Hepatocyte (in vitro differentiated cells): ENCODE results near the gene DDR1. TPM values are rescaled to one million over a fixed set of nuclear protein-coding genes. Genes with fewer than 3 reads are reported as not detected.
"Not testable (repeated sequence)": the region's sequence is repeated elsewhere in the genome, so short reads cannot be mapped to it uniquely, and the experiment has no call there.

ENCODE experiments used
- DNase-seq: peaks from one replicate; pipeline ENCODE4 v3.0.0-alpha.2; 2016; ENCODE audit warnings: low spot score
- H2AFZ ChIP-seq: fragments of 200-600 bp; sonication (generic); 2 replicates; pipeline ENCODE4 v1.6.0; 2016; ENCODE audit warnings: antibody characterized with exemption, mild to moderate bottlenecking
- H3K27ac ChIP-seq: fragments of 200-600 bp; sonication (generic); 2 replicates; pipeline ENCODE4 v1.5.1; 2016; ENCODE audit warnings: mild to moderate bottlenecking
- H3K27me3 ChIP-seq: fragments of 200-600 bp; sonication (generic); 2 replicates; pipeline ENCODE4 v1.6.1; 2016
- H3K36me3 ChIP-seq: fragments of 200-600 bp; sonication (generic); replicated peaks from 2 replicates; pipeline ENCODE4 v1.5.1; 2016; ENCODE audit warnings: low read depth; ENCODE audit not compliant: insufficient read depth
- H3K4me1 ChIP-seq: fragments of 200-600 bp; sonication (generic); 2 replicates; pipeline ENCODE4 v1.5.1; 2016; ENCODE audit warnings: mild to moderate bottlenecking, moderate library complexity; ENCODE audit not compliant: insufficient read depth
- H3K4me2 ChIP-seq: fragments of 200-600 bp; sonication (generic); 2 replicates; pipeline ENCODE4 v1.6.0; 2016
- H3K4me3 ChIP-seq: fragments of 200-600 bp; sonication (generic); 2 replicates; pipeline ENCODE4 v1.5.1; 2016; ENCODE audit warnings: mild to moderate bottlenecking
- H3K79me2 ChIP-seq: fragments of 200-600 bp; sonication (generic); 2 replicates; pipeline ENCODE4 v1.6.0; 2017; ENCODE audit warnings: mild to moderate bottlenecking
- H3K9me2 ChIP-seq: fragments of 200-600 bp; sonication (generic); replicated peaks from 2 replicates; pipeline ENCODE4 v1.6.0; 2017; ENCODE audit warnings: mild to moderate bottlenecking; ENCODE audit not compliant: insufficient read depth
- H3K9me3 ChIP-seq: fragments of 200-600 bp; sonication (generic); 2 replicates; pipeline ENCODE4 v1.5.1; 2016; ENCODE audit warnings: low read depth, mild to moderate bottlenecking
- H4K20me1 ChIP-seq: fragments of 200-600 bp; sonication (generic); 2 replicates; pipeline ENCODE4 v1.6.0; 2016; ENCODE audit warnings: mild to moderate bottlenecking; ENCODE audit not compliant: insufficient read depth, poor library complexity, severe bottlenecking
- EZH2 ChIP-seq: fragments of 200-600 bp; sonication (generic); IDR thresholded peaks from 2 replicates; pipeline ENCODE4 v1.6.1; 2016; ENCODE audit warnings: antibody characterized with exemption, mild to moderate bottlenecking, borderline replicate concordance
- EZH2phosphoT487 ChIP-seq: fragments of 200-600 bp; sonication (generic); IDR thresholded peaks from one replicate; pipeline ENCODE4 v1.6.1; 2018; ENCODE audit warnings: antibody characterized with exemption, mild to moderate bottlenecking, low read depth, moderate library complexity; ENCODE audit not compliant: unreplicated experiment, severe bottlenecking
- WGBS: methylation state at CpG from one replicate; pipeline ENCODE4 v1.1.6; 2016; ENCODE audit warnings: low lambda C conversion rate; ENCODE audit errors: missing lambda C conversion rate; 5-methylcytosine and 5-hydroxymethylcytosine counted together
- polyA plus RNA-seq: library from polyadenylated mRNA; unstranded; fragments of >200 nt; fragmentation: Nextera tagmentation; extraction: Ambion mirVana; gene quantifications from 2 replicates; pipeline ENCODE4 v1.2.1, GENCODE V29; 2016
- total RNA-seq: library from RNA; depleted of rRNA; stranded (reverse); fragments of >200 nt; gene quantifications from 2 replicates; pipeline ENCODE4 v1.2.3, GENCODE V29; 2014
- TF ChIP-seq, protein P1 (sequence below): fragments of 200-600 bp; sonication (generic); IDR thresholded peaks from 2 replicates; pipeline ENCODE4 v1.5.1; 2016; ENCODE audit warnings: antibody characterized with exemption, mild to moderate bottlenecking; ENCODE audit not compliant: poor library complexity

The DDR1 gene
- total and polyA plus RNA-seq, 2 experiments from 2014 or later = 94.4 TPM

- Histone ChIP-seq H3K79me2 (no peaks in the 10 kb centered on the region), H4K20me1 (no peaks in the 10 kb centered on the region), H3K27me3 (no peaks in the 10 kb centered on the region), H3K9me2 (no peaks in the 10 kb centered on the region), H3K36me3 (no peaks in the 10 kb centered on the region), H3K4me1 (peaks cover 14% of the 10 kb centered on the region), H3K9me3 (no peaks in the 10 kb centered on the region), H2AFZ (no peak overlapping the region), H3K27ac (no peak overlapping the region), H3K4me2 (no peak overlapping the region), H3K4me3 (no peak overlapping the region)
- no peak for DNase-seq
- no peak for TF ChIP-seq EZH2
- no peak for TF ChIP-seq EZH2phosphoT487
- TF ChIP-seq, protein P1, sequence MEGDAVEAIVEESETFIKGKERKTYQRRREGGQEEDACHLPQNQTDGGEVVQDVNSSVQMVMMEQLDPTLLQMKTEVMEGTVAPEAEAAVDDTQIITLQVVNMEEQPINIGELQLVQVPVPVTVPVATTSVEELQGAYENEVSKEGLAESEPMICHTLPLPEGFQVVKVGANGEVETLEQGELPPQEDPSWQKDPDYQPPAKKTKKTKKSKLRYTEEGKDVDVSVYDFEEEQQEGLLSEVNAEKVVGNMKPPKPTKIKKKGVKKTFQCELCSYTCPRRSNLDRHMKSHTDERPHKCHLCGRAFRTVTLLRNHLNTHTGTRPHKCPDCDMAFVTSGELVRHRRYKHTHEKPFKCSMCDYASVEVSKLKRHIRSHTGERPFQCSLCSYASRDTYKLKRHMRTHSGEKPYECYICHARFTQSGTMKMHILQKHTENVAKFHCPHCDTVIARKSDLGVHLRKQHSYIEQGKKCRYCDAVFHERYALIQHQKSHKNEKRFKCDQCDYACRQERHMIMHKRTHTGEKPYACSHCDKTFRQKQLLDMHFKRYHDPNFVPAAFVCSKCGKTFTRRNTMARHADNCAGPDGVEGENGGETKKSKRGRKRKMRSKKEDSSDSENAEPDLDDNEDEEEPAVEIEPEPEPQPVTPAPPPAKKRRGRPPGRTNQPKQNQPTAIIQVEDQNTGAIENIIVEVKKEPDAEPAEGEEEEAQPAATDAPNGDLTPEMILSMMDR = no peak
- WGBS = 93% methylated on average over 8 of the region's 8 CpGs
Measured at GRCh38 chr6:30918670-30919069, 34.4 kb downstream of the DDR1 start.

GRCh38 chr6:30922447-30922852 lies 38.1 kb downstream of the DDR1 start:
- H3K9me3 ChIP-seq = no peaks in the 10 kb centered on the region
- no peaks in the 10 kb centered on the region for H3K27me3 ChIP-seq
- no peak overlapping the region for H3K4me2 ChIP-seq
- 87% methylated on average over 7 of the region's 7 CpGs for WGBS
- TF ChIP-seq EZH2phosphoT487 (no peak), EZH2 (no peak)
- TF ChIP-seq, protein P1 = no peak
- H3K36me3 ChIP-seq = no peaks in the 10 kb centered on the region
- peaks cover 5% of the 10 kb centered on the region for H3K4me1 ChIP-seq
- no peak overlapping the region for H3K4me3 ChIP-seq
- H3K9me2 ChIP-seq = no peaks in the 10 kb centered on the region
- no peak for DNase-seq
- no peaks in the 10 kb centered on the region for H3K79me2 ChIP-seq
- no peak overlapping the region for H3K27ac ChIP-seq
- H2AFZ ChIP-seq = no peak overlapping the region
- no peaks in the 10 kb centered on the region for H4K20me1 ChIP-seq

DNA sequence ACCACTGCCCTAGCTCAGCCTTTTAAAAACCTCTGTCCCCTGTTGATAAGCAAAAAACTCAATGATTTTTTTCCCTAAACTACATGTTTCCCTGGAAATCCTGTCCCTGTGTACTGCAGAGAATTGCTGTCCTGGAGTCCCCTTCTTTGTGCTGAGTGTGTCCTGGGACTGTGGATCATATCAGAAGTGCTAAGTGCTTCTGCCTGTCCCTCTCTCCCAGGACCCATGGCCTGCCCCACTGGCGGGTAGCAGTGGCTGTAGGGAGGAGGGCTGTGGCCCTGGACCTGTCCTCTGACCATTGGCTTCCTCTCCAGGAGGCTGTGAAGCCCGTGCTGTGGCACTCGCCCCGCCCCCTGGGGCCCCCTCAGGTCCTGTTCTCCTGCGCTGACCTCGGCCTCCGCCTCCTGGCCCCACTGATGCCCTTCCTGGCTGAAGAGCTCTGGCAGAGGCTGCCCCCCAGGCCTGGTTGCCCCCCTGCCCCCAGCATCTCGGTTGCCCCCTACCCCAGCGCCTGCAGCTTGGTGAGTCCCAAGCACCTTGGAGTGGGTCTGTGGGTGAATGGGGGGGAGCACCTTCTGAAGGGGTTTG lies 39.8 kb downstream of the DDR1 start:
- H3K4me3 ChIP-seq, H3K9me3 ChIP-seq, H3K79me2 ChIP-seq, H3K27me3 ChIP-seq, H3K27ac ChIP-seq, H3K4me2 ChIP-seq, H3K4me1 ChIP-seq, H3K36me3 ChIP-seq, DNase-seq, H3K9me2 ChIP-seq, H4K20me1 ChIP-seq, H2AFZ ChIP-seq: not testable (repeated sequence)
- 89% methylated on average over 7 of the region's 9 CpGs for WGBS

DNA sequence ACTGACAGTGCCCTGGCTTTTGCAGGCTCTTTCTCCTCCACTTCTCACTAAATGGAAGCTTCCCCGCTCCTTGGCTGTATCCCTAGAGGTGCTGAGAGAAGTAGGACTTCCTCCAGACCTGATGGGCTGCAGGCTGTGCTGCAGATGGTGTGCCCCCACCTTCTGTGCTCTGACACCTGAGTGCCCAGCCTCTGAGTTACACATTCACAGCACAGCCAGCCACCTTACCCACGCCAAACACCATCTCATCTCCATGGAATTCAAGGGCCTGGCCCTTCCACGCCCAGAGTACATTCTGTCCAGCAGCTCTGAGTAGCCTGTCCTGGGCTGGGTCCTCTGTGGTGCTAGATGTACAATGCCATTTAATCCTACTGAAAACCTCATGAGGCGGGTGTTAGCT lies 42.3 kb downstream of the DDR1 start:
- H2AFZ ChIP-seq = no peak overlapping the region
- H4K20me1 ChIP-seq = no peaks in the 10 kb centered on the region
- no peak overlapping the region for H3K4me3 ChIP-seq
- 86% methylated on average over 4 of the region's 4 CpGs for WGBS
- peak overlapping the region; percentile 66 for H3K27ac ChIP-seq
- H3K27me3 ChIP-seq = no peaks in the 10 kb centered on the region
- TF ChIP-seq, protein P1 = no peak
- no peak for TF ChIP-seq EZH2phosphoT487
- no peak for TF ChIP-seq EZH2
- H3K79me2 ChIP-seq = no peaks in the 10 kb centered on the region
- H3K9me2 ChIP-seq = no peaks in the 10 kb centered on the region
- DNase-seq = peak; percentile 42
- H3K9me3 ChIP-seq = no peaks in the 10 kb centered on the region
- peaks cover 11% of the 10 kb centered on the region for H3K4me1 ChIP-seq
- H3K36me3 ChIP-seq = no peaks in the 10 kb centered on the region
- H3K4me2 ChIP-seq = no peak overlapping the region

DNA sequence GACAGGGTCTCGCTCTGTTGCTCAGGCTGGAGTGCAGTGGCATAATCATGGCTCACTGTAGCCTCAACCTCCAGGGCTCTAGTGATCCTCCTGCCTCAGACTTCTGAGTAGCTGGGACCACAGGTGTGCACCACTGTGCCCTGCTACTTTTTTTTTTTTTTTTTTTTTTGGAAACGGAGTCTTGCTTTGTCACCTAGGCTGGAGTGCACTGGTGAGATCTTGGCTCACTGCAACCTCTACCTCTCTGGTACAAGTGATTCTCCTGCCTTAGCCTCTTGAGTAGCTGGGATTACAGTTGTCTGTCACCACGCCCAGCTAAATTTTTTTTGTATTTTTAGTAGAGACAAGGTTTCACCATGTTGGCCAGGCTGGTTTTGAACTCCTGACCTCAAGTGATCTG lies 42.8 kb downstream of the DDR1 start:
- H3K9me2 ChIP-seq, DNase-seq, H2AFZ ChIP-seq, H3K36me3 ChIP-seq, H3K27me3 ChIP-seq, H4K20me1 ChIP-seq, H3K4me3 ChIP-seq, H3K4me2 ChIP-seq, H3K9me3 ChIP-seq, H3K79me2 ChIP-seq: not testable (repeated sequence)
- WGBS = 96% methylated on average over 3 of the region's 3 CpGs
- Histone ChIP-seq H3K4me1 (peaks cover 15% of the 10 kb centered on the region), H3K27ac (peak overlapping the region; percentile 63)
